Peyer's patch (tissue), 4 donors: ENCODE data around the gene PCDHGB5.

Experiments
- CTCF ChIP-seq, 6 experiments: fragments of 450-650 bp in 4 of 6; fragments of 200-600 bp in 2 of 6; sonication (generic) in 1 of 6; IDR thresholded peaks; one replicate each; pipeline ENCODE4 v1.5.1; 2017 to 2019; ENCODE audit warnings: antibody characterized with exemption in 6 of 6, mild to moderate bottlenecking in 3 of 6, moderate library complexity in 1 of 6
- POLR2A ChIP-seq, 2 donors: fragments of 450-650 bp; IDR thresholded peaks; one replicate each; pipeline ENCODE4 v1.5.1; 2017; ENCODE audit warnings: antibody characterized with exemption in 2 of 2, mild to moderate bottlenecking in 2 of 2, moderate library complexity in 2 of 2

GRCh38 chr5:141422742-141423291 lies 25.1 kb downstream of the PCDHGB5 start:
- TF ChIP-seq POLR2A (IDR thresholded peaks at IDR 0.05) = no peak
- no peak for TF ChIP-seq CTCF (IDR thresholded peaks at IDR 0.05)
